ENCODE results near the gene GPR37L1. TPM values are rescaled to one million over a fixed set of nuclear protein-coding genes. Genes with fewer than 3 reads are reported as not detected.
A peak's percentile ranks its signal among the peaks of the same experiment; 100 is the strongest.
"Not testable (repeated sequence)": the region's sequence is repeated elsewhere in the genome, so short reads cannot be mapped to it uniquely, and the experiment has no call there.

GPR37L1 gene
- total RNA-seq, 6 experiments from 2014 or later = not detected

DNA sequence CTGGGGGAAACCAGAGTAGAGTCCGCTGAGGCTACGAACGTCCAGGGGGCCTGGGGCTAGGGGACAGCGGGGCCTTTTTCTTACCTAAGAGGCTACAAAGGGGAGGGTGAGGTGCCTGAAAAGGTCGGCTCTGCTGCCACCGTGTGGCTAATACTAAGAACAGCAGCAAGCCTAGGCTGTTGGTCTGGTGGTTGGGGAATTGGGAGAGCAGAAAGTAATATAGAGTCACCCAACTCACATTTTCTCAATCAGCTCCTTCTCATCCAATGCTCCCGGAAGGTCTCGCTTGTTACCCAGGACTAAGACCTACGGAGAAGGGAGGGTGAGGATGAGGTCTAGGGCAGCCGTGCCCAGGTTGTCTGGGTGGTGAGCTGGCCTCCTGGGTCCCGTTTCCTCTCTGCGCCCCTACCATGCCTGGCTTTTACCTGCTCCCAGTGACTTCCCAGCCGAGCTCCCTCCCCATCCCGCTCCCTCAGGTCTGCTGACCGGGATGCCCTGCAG, 12.6 kb downstream of the GPR37L1 start:
- H3K9me3 Mint-ChIP-seq = no peaks in the 10 kb centered on the region
- no peaks in the 10 kb centered on the region; the same call in 1 of the 2 replicates for H3K36me3 Mint-ChIP-seq (ENCODE audit: low read depth)
- no peaks in the 10 kb centered on the region for H3K27me3 Mint-ChIP-seq (ENCODE audit: insufficient read depth)
- H3K27ac Mint-ChIP-seq = no peak overlapping the region
- H3K4me1 Mint-ChIP-seq (ENCODE audit: low read depth) = no peaks in the 10 kb centered on the region
- DNase-seq = peak; percentile 48
- TF ChIP-seq, protein P1, sequence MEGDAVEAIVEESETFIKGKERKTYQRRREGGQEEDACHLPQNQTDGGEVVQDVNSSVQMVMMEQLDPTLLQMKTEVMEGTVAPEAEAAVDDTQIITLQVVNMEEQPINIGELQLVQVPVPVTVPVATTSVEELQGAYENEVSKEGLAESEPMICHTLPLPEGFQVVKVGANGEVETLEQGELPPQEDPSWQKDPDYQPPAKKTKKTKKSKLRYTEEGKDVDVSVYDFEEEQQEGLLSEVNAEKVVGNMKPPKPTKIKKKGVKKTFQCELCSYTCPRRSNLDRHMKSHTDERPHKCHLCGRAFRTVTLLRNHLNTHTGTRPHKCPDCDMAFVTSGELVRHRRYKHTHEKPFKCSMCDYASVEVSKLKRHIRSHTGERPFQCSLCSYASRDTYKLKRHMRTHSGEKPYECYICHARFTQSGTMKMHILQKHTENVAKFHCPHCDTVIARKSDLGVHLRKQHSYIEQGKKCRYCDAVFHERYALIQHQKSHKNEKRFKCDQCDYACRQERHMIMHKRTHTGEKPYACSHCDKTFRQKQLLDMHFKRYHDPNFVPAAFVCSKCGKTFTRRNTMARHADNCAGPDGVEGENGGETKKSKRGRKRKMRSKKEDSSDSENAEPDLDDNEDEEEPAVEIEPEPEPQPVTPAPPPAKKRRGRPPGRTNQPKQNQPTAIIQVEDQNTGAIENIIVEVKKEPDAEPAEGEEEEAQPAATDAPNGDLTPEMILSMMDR (IDR thresholded peaks at IDR 0.05) = peak; percentile 89
- no peak overlapping the region for H3K4me3 Mint-ChIP-seq

DNA sequence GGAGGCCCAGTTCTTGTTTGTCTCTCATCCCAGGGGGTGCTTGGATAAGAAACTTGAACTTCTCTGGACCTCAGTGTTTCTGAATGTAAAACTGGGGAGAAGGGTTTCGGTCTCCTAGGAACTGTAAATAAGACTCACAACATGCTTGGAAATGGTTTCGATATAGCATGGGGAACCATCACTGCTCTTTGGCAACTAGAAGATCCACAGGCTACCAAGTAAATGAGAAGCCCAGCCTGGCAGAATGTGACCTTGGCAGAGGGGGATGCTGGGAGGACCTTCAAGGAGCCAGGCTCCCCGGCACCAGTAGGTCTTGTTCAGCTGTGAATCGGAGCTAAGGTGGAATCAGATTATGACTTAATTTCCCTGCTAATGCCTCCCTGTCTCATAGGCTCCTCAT, 18.1 kb downstream of the GPR37L1 start:
- TF ChIP-seq, protein P1 (IDR thresholded peaks at IDR 0.05) = no peak
- no peaks in the 10 kb centered on the region for H3K9me3 Mint-ChIP-seq
- H3K27ac Mint-ChIP-seq = no peak overlapping the region
- H3K36me3 Mint-ChIP-seq (ENCODE audit: low read depth) = no peaks in the 10 kb centered on the region
- 0 out of 2 replicates have a peak, but pooled peaks cover 3% of the 10 kb centered on the region for H3K27me3 Mint-ChIP-seq (ENCODE audit: insufficient read depth)
- H3K4me3 Mint-ChIP-seq = no peak overlapping the region
- peaks cover 19% of the 10 kb centered on the region for H3K4me1 Mint-ChIP-seq (ENCODE audit: low read depth)
- no peak for DNase-seq

DNA sequence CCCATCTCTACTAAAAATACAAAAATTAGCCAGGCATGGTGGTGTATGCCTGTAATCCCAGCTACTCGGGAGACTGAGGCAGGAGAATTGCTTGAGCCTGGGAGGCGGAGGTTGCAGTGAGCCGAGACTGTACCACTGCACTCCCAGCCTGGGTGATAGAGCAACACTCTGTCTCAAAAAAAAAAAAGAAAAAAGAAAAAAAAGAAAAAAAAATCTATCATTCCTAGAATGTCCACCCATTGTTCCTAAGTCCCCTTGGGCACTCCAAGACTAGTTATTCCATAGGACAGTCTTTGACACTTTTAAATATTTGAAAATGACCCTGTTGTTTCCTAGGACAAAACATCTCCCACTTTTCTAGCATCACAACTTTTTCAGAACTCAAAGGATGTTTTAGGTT, 18.8 kb downstream of the GPR37L1 start:
- H3K36me3 Mint-ChIP-seq (ENCODE audit: low read depth); H3K27me3 Mint-ChIP-seq (ENCODE audit: insufficient read depth); DNase-seq; H3K27ac Mint-ChIP-seq; H3K9me3 Mint-ChIP-seq; H3K4me3 Mint-ChIP-seq: not testable (repeated sequence)
- H3K4me1 Mint-ChIP-seq (ENCODE audit: low read depth) = peaks cover 19% of the 10 kb centered on the region

DNA sequence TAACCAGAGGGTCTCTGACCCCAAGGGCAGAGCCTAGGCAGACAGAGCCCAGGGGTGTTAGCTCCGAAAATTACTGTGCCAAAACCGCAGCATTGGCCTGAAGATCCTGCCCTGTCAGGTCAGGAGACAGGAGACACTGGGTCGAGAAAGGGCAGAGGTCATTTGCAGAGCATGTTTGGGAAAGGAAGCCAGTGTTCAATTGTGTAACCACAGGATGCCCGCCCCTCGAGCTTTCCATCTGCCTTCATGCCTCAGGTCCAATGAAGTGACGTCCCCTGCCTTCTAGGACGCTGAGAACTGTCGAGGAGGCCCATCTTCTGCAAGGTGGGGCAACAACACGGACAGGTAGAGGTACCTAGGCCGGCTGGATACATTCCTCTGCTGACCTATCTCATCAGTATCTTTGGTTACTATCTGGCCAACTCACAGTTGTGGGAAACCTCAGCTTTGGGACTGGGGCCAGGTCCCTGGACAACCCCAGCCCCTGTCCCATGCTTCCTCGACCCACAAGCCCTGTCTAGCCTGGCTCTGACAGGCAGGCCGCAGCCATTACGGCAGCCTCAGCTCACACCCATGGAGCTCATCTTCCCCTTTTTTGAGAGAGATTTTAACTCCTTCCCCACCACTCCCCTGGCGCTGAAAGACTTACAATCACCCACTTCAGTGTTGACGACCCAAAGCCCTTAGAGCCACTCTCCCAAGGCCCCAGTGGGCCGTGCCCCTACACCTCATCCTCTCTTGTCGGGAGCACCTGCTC, 20.5 kb downstream of the GPR37L1 start:
- TF ChIP-seq, protein P1 (IDR thresholded peaks at IDR 0.05) = no peak
- Mint-ChIP-seq H3K27me3 (ENCODE audit: insufficient read depth) (peaks cover 8% of the 10 kb centered on the region), H3K36me3 (ENCODE audit: low read depth) (no peaks in the 10 kb centered on the region), H3K4me1 (ENCODE audit: low read depth) (peaks cover 19% of the 10 kb centered on the region), H3K27ac (peak overlapping the region; percentile 72), H3K4me3 (peak overlapping the region; percentile 90), H3K9me3 (no peaks in the 10 kb centered on the region)
- no peak for DNase-seq

DNA sequence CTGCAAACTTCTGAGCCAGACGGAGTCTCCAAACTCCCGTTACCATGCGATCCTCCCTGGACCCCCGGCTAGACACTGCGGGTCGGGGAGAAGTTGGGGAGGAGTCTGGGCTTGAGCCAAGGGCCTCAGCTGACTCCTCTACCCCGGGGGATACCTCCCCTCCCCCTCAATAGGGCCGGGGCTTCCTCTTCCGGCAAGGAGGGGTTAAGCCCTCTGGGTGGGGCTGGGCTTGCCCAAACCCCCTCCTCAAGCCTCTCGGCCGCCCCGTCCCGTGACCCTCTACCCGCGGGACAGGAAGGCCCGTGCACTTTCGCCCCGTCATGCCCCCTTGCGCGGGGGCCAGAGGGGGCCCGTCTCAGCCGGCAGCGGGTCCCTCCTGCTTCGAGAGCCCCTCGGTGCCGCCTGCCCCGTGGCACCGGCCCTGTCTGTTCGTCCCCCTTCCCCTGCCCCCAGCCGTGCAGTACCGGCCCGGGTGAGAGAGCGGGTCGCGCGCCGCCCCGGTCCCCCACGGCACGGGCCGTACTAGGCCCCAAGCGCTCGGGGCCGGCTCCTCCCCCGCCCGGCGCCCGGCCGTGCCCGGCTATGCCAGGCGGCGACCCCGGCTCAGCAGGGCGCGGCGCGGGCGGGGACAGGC, 21.2 kb downstream of the GPR37L1 start:
- peak overlapping the region; percentile 90 for H3K4me3 Mint-ChIP-seq
- no peaks in the 10 kb centered on the region for H3K36me3 Mint-ChIP-seq (ENCODE audit: low read depth)
- no peaks in the 10 kb centered on the region for H3K9me3 Mint-ChIP-seq
- peaks cover 10% of the 10 kb centered on the region for H3K27me3 Mint-ChIP-seq (ENCODE audit: insufficient read depth)
- TF ChIP-seq, protein P1 (IDR thresholded peaks at IDR 0.05) = no peak
- DNase-seq = no peak
- H3K4me1 Mint-ChIP-seq (ENCODE audit: low read depth) = peaks cover 19% of the 10 kb centered on the region
- H3K27ac Mint-ChIP-seq = peak overlapping the region; percentile 72
